NCI-H460 (cell line): ENCODE results near the gene PDLIM5. TPM values are rescaled to one million over a fixed set of nuclear protein-coding genes. Genes with fewer than 3 reads are reported as not detected.
"Not testable (repeated sequence)": the region's sequence is repeated elsewhere in the genome, so short reads cannot be mapped to it uniquely, and the experiment has no call there.

ENCODE experiments used
- DNase-seq: peaks from one replicate; pipeline ENCODE4 v3.0.0-alpha.2; 2016; ENCODE audit warnings: low read depth; ENCODE audit errors: extremely low read depth
- polyA plus RNA-seq: library from polyadenylated mRNA; depleted of rRNA; stranded (reverse); fragments of >200 nt; gene quantifications from 2 replicates; pipeline ENCODE4 v1.2.3, GENCODE V29; 2014; cell fraction: nucleus; rRNA removed
- total RNA-seq: library from RNA; depleted of rRNA; stranded (reverse); fragments of >200 nt; shearing (Covaris generic); gene quantifications from 2 replicates; pipeline ENCODE4 v1.2.3, GENCODE V29; 2014; rRNA removed

PDLIM5 gene, protein sequence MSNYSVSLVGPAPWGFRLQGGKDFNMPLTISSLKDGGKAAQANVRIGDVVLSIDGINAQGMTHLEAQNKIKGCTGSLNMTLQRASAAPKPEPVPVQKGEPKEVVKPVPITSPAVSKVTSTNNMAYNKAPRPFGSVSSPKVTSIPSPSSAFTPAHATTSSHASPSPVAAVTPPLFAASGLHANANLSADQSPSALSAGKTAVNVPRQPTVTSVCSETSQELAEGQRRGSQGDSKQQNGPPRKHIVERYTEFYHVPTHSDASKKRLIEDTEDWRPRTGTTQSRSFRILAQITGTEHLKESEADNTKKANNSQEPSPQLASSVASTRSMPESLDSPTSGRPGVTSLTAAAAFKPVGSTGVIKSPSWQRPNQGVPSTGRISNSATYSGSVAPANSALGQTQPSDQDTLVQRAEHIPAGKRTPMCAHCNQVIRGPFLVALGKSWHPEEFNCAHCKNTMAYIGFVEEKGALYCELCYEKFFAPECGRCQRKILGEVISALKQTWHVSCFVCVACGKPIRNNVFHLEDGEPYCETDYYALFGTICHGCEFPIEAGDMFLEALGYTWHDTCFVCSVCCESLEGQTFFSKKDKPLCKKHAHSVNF
- 252 and 253 TPM in 2 replicates for total RNA-seq
- 66.3 and 84.7 TPM in 2 replicates for polyA plus RNA-seq

DNA sequence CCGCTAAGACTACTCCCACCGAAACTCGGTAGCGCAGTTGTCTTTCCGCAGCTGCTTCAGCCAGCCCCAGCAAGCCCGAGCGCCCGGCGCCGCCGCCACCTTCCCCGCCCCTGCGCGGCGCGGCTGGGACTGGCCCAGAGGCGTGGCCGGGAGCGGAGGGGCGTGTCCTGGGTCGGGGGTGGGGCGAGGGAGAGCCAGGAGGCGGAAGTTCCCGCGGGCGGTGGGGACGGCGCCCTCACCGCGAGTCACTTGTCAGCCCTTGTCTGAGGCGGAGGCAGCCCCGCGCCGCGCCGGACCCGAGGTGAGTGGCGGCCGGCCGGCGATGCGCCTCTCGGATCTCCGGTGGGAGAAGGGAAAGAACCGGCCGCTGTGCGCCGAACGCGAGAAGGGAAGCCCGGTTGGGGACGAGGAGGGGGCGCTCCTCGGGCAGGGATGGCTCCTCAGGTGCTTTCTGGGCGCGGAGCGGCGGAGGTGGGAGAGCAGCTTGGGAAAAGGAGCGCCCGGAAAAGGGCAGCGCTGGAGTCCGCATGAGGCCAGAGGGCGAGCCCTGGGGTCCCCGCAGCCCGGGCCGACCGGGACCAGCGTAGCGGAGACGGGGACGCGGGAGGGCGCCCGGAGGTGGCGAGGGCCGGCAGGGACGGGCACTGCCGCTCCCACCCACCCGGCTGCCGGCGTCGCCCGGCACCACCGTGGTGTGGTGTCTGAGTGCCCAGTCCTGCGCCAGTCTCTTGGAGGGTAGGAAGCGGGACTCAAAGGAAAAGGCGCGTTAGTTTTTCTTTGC lies at the start of gene PDLIM5:
Gene PDLIM5 (plus strand): TSS at position 248 of the 781 bp plus-strand sequence. CDS start 3,347 bp downstream, outside the sequence.
- DNase-seq = peak; percentile 87

DNA sequence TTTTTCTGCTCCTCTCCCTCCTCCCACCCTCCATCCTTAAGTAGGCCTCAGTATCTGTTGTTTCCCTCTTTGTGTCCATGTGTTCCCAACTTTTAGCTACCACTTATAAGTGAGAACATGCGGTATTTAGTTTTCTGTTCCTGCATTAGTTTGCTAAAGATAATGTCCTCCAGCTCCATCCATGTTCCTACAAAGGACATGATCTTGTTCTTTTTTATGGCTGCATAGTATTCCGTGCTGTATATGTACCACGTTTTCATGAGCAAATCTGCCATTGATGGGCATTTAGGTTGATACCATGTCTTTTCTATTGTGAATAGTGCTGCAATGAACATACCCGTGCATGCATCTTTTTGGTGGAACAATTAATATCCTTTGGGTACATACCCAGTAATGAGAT lies 49.3 kb upstream of the PDLIM5 start:
- DNase-seq = not testable (repeated sequence)

DNA sequence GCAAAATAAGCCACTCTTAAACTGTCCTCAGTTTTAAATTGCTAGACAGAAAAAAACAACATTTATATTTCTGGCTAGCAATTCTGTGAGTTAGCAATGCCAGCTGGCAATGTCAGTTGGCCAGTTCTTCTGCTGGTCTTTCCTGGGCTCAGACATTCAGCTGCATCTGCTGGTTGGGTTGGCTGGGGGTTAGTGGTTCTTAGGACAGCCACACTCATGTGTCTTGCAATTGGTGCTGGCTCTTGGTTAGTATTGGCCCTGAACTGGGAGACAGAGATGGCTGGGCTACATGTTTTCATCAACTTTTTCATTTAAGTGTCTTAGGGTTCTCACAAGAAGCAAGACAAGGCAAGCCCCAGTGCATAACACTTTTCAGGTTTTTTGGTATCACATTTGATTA lies 48.0 kb upstream of the PDLIM5 start:
- no peak for DNase-seq

DNA sequence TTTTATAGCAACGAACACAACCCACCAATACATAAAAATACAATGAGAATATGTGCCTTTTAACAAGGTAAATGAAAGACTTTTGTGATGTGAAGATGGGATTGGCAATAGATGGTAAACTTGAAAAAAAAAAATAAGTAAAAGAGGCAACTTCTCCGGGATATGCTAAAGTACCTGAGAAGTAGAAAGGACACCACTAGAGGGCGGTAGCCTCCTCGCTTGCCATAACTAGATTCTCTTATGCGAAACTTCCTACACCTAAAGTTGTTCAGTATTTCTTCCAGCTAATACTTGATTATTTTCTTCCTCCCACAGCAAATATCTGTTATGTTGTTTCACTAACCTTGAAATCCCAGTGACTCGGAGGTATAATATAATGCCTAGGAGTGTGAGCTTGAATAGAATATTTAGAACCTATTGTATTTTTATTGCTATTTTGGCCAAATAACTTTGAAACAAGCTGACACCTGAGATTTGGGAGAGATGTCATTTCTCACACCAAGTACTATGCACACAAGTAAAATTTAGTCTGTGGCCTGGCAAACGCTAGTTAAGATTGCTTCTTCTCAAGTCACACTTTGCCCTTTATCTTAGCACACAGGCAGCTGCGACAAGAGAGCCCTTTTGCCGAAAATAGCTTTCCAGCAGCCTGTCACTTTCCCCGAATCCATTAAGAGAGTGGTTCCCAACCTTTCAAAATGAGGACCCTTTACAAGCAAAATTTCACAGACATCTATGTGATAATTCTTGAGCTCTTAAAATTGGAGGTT lies 44.9 kb upstream of the PDLIM5 start:
- peak; percentile 83 for DNase-seq

DNA sequence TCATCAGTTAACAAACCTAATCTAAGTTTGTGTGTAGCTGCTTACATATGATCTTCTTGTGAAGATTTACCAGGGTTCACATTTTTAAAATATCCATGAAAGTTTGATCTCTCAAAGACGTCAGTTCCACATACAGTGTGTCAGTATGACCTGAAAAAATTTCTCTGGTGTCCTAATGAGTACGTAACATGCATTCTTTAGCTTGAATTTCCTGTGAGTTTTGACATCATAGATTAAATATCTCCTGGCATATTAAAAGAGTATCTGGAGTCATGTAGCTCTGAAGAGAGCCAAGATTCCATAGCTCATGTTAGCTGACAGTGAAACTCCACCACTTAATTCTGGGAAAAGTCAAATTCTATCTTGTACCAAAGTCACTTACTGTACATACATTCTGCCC lies 43.9 kb upstream of the PDLIM5 start:
- peak; percentile 78 for DNase-seq

DNA sequence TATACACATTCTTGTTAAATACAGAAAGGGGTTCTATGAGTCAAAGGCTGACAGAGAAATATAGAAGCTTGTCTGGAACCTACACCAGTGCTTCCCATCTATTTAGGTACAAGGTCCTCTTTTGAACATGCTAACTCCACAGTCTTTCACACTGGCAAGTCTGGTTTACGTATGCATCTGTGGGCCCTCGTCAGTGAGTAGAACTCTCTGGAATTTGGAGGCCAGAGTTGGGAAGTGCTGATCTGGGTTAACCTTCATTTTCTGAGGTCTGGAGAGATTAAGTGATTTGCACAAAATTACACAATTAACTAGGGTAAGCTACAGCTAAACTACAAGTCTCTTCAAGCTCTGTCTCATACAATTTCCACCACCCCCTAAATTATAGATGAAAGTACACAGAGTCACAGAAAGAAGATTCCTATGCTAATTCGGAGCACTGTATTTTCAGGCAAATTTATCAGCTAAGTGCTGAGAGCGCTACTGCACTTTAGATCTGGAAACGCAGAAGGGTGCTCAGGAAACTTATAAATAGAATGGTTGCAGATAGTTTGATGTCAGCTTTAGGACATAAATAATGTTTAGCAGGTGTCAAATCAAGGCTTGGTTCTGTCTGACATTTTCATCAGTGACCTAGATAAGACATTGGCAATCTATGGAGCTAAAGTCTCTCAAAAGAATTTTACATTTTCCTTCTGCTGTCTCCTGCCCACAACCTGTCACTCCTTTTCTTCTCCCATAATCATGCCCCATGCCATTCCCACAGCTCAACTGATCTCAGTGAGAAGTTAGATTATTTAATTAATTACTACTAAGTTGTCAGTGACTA lies 43.0 kb upstream of the PDLIM5 start:
- peak; percentile 71 for DNase-seq

DNA sequence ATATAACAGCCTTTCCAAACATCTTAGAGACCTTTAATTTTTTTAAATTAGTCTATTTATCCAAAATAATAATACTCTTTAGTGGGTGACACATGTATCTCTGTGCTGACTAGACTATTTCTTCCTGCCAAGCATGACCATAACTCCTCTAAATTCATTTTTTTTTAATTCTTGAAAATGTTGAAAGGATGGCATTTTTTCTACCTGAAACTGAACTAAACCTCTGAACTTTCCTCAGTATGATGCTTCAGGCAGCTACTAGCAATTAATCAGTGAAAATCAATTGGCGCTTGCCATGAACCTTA lies 42.4 kb upstream of the PDLIM5 start:
- no peak for DNase-seq

DNA sequence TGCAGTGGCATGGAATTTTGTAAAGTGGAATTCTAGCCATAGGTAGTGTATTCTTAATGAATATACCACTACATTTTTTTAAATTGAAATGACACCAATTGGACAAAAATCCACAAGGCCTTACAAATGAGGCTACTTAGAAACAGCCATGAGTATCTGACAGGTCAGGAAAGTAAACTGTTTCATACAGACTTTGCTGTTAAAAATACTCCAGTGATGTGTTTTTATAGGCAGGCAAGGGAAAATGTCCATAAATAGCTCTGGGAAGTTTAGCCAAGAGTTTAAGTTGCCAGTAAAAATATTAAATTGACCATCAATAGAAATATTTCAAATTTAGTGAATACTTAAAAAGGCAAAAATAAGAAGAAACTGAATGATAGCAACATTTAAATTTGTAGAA lies 41.8 kb upstream of the PDLIM5 start:
- DNase-seq = no peak

DNA sequence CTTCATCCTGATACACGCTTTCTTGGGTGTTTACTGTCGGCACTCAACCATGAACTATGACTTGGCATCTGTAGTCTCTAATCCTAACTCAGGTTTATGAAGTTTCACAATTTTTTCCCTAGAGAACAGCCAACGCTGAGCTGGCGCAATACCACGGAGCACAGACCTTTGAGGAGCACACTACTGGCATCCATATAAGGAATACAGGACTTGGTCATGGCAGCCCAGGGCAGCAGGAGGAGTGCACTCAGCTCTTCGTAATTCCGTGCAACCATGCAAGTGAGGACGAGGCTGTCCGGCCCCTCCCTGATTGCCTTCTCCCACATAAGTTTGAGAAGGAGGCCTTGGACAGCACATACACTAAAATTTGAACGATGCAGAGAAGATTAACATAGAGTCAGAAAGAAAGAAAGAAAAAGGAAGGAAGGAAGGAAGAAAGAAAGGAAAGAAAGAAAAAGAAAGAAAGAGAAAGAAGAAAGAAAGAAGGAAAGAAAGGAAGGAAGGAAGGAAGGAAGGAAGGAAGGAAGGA lies 41.0 kb upstream of the PDLIM5 start:
- DNase-seq = peak; percentile 98

DNA sequence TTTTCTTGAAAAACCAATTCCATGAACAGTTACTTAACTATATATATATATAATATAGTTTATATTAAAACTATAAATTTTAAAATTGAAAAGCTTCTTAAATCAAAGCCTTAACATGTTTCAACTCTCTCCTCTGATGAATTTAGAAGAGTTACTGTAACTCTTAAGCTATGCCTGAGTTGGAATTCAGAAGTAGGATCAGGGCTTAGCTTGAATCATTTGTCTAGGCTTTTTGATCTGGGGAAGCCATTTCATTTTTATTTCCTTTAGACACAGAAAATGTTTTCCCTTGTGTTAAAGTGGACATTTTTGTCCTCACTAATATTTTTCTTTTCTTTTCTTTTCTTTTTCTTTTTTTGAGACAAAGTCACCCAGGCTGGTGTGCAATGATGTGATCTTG lies 40.4 kb upstream of the PDLIM5 start:
- no peak for DNase-seq

DNA sequence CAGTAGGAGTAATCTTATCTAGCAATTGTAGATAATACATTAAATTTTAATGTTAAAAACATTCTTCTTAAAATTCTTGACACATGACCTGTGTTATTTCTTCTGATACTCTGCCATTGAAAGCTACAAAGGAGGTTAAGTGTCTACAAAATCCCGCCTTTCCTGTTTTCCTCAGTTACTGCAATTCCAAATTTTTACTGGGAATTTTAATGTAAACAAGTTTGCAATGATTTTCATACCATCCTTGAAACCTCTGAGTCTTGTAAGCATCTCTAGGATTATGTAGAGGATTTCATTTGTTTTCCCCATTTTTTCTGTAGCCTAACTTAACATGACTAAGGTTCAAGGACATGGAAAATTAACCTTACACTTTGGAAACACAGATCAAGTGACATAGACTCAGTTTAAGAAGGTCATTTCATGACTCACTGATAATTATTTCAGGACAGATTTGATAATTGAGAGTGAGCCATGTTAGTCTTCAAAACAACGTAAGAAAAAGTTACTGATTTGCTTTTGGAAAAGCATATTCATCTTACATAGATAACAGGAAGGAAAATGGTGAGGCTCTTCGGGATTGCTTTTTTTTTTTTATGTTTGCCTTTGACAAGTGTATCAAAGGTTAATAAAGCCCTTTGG lies 39.6 kb upstream of the PDLIM5 start:
- DNase-seq = no peak

DNA sequence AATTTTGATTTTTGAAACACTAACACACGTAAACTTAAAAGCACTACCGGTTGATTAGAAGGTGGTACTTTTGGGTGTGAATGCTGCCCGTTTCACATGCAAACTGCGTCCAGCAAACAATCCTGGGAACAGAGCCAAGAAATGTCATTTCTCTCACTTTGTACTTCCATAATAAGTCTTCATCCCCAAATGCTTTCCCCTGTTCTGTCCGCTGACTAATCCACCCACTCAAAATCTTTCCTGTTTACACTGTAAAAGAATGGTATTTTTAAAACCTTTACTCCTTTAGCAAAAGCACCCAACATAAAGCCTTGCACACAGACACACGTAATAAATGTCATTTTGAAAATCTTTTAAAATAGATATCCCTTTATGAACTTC lies 39.1 kb upstream of the PDLIM5 start:
- peak; percentile 78 for DNase-seq

DNA sequence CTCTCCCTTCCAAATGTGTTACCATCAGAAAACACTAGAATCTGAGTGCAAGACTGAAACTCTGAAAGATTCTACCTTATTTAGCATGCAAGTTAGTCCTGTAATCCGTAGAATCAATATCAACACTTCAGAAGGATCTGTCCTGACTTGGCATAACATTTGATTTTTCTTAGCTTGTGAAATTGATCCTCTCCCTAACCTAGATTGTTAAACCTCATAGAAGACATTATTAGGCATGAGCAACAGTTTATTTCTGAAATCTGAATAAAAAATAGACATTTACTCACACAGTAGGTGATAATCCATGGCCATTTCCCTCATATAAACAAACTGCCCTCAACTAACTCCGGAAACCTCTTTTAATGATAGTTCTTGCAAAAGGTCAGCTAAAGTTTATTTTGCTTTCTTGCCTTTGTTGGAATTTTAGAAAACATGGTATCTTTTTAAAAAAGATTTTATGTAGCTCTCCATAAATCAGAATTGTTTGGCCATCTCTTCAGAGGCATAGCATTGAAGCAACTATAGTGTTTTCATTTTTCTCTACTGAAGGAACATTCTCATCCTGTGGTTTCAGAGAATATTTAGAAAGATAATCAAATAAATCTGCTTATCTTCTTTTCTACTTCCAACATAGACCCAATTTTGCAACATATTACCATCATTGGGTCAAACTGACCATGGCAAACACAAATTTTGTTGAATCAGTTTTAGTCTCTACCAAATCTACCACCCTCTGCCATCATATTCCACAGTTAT lies 38.5 kb upstream of the PDLIM5 start:
- no peak for DNase-seq

DNA sequence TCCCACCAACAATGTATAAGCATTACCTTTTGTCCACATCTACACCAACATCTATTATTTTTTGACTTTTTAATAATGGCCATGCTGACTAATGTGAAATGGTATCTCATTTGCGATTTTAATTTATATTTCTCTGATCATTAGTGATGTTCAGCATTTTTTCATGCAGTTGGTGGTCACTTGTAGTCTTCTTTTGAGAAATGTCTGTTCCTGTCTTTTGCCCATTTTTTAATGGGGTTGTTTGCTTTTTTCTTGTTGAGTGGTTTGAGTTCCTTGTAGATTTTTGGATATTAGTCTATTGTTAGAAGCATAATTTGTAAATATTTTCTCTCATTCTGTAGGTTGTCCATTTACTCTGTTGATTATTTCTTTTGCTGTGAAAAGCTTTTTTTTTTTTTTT lies 36.8 kb upstream of the PDLIM5 start:
- DNase-seq = no peak

DNA sequence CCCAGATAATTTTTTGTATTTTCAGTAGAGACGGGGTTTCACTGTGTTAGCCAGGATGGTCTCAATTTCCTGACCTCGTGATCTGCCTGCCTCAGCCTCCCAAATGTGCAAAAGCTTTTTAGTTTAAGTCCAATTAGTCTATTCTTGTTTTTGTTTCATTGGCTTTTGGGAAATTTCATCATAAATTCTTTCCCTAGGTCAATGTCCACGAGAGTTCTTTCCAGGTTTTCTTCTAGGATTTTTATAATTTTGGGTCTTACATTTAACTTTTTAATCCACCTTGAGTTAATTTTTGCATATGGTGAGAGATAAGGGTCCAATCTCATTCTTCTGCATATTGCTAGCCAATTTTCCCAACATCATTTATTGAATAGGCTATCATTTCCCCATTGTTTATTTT lies 36.3 kb upstream of the PDLIM5 start:
- no peak for DNase-seq

DNA sequence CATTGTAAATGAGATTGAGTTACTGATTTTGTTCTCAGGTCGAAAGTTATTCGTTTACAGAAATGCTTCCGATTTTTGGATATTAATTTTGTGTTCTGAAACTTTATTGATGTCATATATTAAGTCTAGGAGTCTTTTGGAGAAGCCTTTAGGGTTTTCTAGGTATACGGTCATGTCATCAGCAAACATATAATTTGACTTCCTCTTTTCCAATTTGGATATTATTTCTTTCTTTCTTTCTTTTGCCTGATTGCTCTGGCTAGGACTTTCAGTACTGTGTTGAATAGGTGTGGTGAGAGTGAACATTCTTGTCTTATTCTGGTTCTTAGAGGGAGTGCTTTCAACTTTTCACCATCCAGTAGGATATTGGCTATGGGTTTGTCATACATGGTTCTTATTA lies 35.4 kb upstream of the PDLIM5 start:
- no peak for DNase-seq

DNA sequence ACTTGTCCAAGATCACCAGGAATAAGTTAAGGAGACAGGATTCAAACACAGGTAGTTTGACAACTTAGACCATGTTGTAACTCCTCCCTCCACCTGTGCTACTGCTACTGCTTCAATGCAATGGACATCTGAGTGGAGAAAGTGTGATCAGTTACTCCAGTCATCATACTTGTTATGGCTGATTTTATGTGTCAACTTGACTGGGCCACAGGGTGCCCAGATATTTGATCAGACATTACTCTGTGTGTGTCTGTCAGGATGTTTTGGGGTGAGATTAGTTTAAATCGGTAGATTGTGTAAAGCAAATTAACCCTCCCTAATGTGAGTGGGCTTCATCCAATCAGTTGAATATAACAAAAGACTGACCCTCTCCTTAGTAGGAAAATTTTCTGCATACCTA lies 34.8 kb upstream of the PDLIM5 start:
- no peak for DNase-seq

DNA sequence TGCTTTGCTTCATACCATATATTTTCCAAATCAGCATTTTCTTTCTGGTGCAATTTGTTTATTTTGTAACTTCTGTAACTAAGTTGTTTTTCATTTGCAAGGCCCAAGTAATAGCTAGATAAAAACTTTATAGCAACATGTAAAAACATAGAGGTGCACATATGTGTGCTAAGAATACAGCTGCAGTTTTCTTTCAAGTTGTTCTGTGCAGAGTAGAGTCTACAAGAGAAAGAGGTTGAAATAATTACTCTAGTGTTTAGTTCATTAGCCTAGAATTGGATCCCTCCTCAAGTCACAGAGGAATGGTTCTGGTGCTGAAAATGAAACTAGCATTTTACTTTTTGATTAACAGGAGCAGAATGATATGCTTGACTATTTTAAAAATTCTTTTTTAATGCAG lies 32.2 kb upstream of the PDLIM5 start:
- DNase-seq = no peak

DNA sequence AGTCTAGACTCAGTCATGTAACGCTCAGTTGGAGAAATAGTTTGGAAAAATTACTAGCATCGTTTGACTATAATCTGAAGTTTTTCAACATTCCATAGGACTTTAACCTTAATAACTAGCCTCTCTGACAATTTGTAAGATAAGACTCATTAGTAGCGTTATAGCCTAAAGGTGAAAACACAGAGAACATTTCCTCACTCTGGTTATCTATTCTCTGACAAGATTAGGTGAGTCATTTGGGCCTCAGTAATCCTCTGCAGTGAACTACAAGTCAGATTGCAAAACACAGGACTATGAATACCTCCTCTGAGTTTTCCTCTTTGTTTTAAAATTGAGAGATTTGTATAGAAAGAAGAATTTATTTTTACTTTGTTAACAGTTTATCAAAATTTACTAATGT lies 31.8 kb upstream of the PDLIM5 start:
- DNase-seq = no peak
